Fibroblast of peridontal ligament (primary cell): ENCODE results near the gene PAPPA2.

Experiments used
- DNase-seq: peaks from one replicate; pipeline ENCODE4 v3.0.0-alpha.2; 2010; ENCODE audit errors: extremely low read depth

Gene PAPPA2

DNA sequence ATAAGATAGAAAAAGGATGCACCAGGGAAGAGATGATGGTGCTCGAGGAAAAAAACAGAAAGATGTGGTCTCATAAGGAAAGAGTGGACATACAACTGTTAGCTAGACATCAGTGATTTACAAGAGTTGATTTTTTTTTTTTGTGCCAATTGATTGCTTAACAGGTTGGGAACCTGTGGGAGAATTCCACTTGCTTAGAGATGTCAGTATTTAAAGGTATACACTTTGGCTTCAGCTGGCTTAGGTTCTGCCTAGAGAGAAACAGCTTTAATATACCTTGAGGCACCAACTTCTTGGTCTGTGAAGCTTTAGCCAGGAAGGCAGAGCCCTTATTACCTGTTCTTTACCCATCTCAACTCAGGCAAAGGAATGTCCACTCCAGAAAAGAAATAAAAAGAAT is 303.8 kb downstream of the PAPPA2 start:
- DNase-seq = no peak

DNA sequence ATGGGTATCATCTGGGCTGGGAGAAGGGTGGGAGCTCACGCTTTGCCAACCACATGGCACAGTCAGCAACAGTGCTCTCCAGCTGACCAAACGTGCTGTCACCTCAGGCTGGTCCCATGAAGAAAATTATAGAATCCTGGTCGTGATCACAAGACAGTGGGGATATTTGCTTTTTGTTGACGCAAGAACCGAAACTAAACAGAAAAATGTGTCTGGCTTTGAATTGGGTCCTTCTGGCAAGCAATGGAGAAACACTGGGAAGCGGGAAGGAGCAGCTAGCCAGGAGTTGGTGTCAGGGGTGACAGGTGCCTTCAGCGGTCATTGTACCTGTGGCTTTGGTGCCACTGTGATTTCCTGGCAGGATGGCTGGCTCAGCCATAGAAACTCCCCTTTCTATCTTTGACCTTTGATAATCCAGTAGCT is 304.8 kb downstream of the PAPPA2 start:
- DNase-seq = no peak

DNA sequence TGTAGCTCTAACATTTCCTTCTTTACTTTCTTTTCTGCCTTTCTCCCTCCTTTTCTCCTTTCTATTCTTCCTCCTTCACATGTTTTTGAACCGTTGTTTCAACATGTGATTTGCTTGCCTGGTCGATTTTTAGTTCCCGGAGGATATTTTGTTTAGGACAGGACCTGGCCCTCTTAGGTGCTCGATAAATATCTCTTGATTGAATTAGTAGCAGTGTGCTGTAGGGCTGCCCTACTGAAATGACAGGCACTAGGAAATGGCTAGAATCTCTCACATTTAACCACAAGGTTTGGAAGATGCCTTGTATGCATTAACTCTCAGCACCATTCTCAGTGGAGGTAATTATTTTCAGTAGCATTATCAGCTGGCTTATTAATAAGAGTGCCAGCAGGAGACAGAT is 305.6 kb downstream of the PAPPA2 start:
- DNase-seq = no peak

DNA sequence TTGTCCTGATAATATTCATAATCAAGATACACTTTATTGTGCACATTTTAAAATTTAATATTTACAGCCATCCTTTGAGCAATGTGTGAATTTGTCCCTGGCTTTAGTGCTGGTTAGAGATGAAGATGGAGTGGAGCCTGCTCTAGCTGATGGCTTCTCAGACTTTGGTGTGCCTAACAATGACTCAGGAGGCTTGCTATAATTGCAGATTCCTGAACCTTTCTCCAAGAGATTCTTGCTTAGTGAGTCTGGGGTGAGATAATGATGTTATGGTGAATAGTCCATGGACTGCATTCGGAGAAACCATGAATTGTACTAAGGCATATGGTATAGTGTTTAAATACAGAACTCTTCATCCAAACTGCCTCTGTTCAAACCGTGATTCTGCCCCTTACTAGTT is 307.1 kb downstream of the PAPPA2 start:
- no peak for DNase-seq

DNA sequence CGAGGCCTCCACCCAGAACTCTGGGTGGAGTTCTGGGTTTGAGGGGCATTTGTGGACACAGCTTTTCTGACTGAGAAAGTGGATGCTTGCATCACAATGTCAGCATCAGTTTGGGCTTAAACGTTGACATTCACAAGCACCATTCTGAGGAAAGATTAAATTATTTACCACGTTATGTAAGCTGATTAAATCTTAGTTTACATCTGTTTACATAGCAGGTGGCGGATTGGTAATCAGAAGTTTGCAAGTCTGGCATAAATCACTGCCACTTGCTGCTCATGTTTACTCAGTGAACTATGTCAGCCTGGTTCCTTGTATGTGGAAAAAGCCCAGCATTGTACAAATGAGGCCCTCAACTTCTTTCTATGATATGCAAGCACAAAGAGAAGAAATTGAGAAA is 310.1 kb downstream of the PAPPA2 start:
- DNase-seq = no peak

DNA sequence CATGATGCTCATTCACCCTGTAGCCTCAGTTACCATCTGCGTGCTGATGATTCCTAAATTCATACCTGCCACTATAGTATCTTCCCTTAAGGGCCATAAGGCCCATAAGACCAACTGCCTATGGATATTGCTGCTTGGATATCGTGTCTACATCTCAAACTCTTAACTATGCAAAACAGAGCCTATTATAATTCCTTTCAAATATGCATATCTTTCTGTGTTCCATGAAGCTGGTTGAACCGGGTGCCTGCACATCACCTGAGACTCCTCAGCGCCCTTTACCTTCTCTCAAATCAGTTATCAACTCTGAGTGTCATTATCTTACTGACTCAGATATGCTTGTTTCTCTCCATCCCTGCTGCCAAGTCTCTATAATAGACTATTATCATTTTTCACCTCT is 311.2 kb downstream of the PAPPA2 start:
- no peak for DNase-seq

DNA sequence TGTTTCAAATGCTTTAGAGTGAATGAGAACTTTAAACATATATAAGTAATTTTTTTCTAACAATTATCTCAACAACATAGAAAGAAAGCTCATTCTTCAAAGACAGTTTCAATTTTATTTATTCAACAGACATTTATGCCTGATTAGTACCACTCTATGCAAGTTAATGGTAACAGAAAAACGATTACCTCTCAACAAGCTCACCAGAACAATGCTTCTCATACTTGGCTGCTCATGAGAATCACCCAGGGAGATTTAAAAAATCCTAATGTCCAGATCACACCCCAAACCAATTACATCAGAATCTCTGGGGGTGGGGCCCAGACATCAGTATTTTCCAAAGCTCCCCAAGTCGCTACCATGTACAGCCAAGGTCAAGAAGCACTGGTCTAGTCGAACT is 312.4 kb downstream of the PAPPA2 start:
- DNase-seq = no peak

DNA sequence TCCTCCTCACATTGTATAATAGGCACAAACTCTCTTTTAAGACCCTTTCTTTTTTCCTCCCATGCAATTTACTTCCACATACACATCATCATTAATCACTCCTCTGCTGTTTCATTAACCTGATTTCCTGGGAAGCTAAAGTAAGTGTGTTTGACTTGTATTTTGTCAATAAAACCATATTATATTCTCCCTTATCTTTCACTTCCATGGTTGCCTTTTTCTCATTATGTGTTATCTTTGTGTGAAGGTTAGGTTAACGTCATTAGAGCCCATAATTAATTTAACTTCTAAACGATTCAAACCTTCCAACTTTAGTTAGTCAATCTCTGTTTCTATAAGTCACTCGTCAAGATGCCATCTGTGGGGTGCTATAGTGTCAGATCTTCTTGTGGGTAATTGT is 313.0 kb downstream of the PAPPA2 start:
- no peak for DNase-seq

DNA sequence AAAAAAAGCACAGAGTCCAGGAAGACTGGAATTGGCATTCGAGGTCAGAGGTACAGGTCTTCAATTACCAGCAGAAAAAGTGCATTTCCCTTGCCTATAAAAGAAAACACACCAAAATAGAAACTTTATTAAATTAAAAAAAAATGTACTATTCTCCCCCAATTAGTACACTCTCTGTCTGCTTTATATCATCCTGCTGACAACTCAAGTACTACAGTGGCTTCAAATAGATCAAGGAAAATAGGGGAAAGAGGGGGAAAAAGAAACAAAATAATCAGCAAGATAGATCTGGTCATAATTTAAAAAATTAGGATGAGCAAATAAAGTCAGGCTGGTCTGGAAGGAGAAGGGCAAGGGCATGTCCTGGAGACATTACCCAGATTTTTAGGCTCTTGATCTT is 315.1 kb downstream of the PAPPA2 start:
- DNase-seq = no peak

DNA sequence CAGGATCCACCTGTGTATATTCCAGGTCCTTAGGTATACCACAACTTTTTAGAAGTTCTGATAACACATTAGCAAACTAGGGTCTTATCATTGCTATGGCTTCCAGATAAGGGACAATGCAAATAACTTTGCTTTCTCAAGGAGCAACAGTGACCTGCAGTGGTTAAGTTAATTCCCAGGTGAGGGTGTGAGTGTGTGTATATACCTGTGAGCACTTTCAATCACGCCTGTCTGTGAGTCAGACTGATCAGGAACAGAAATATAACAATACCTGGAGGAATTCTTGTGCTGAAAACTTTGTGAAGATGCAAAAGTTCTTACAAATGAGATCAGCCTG is 317.0 kb downstream of the PAPPA2 start:
- DNase-seq = no peak

DNA sequence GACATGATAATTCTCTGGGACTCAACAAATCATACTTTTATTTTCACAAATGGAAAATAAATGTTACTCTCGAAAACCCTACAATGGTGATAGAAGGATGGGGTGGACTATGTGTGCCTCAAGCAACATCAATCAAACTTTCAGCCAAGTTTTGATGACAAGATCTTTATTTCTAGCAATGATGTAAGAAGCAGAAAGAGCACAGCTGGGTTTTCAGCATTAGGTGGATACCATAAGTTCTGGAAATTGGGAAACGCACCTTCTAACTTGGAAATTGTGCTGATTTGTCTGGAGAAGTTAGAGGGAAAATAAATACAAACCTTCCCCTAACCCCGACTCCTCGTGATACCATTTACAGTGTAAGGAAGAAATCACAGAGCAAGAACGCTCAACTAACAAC is 320.3 kb downstream of the PAPPA2 start:
- no peak for DNase-seq

DNA sequence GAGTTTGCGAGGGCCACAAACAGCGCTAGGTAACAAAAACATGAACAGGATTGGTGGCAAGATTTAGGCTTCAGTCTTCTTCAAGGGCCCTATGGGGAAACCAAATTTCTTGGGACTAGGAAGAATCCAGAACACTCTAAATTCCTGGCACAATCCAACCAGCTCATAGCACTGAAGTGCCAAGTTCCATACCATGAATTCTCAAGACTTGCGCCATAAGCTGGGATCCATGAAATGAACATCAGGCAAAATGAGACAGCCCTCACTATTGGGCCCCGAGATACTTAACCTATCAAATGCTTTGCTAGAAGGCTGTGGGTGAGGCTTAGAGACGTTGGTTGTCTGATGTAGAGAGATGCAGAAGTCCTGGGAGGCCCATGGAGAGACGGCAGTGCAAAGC is 322.1 kb downstream of the PAPPA2 start:
- no peak for DNase-seq

DNA sequence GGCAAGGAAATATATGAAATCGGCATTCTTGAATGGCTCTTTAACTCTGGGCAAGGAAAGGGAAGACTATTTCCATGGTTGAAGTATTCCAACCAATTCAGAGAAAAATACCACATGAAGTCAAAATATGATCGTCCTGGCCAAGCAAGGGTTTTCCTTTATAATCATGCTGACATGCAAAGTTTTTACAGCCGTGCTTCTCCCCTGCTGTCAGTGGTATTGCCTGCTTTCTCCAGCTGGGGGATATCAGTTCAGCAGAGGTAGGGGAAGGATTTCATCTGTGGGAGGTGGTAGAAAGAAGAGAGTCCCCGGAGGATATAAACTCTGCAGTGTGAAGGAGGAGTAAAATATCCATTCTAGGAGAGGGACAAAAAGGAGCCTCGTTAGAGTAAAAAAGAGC is 322.8 kb downstream of the PAPPA2 start:
- DNase-seq = no peak

DNA sequence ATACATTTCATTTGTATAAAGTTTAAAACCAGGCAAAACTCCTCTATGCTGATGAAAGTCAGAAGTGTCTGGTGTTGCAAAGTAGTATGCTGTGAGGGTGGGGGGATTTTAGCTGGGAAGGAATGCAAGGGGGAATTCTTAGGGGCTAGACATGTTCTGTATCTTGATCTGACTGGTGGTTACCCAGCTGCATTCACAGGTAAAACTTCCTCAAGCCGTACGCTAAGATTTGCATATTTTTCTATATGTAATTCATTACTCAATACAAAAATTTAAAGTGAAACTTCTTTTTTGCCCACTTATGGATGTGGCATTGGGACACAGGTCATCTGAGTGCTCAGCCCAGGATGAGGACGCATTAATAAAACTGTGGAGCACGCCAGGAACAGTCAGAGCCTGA is 323.3 kb downstream of the PAPPA2 start:
- DNase-seq = no peak

DNA sequence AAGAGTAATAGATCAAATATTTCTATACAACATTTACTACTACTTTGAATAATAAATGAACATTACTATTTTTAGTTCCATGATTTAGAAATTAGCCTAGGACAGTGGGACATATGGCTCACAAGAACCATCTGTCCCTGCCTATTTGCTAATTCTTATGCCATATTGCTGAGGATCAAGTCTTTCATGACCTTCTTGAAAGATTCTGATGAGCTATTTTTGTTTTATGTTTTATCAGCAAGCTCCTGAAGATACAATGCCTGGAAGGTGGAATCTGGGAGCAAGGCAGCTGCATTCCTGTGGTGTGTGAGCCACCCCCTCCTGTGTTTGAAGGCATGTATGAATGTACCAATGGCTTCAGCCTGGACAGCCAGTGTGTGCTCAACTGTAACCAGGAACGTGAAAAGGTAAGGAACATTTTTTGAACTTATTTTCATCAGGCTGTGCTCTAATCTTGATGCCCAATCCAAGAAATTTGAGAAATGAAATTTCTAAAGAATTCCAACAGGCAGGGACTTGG is 326.7 kb downstream of the PAPPA2 start:
- no peak for DNase-seq

DNA sequence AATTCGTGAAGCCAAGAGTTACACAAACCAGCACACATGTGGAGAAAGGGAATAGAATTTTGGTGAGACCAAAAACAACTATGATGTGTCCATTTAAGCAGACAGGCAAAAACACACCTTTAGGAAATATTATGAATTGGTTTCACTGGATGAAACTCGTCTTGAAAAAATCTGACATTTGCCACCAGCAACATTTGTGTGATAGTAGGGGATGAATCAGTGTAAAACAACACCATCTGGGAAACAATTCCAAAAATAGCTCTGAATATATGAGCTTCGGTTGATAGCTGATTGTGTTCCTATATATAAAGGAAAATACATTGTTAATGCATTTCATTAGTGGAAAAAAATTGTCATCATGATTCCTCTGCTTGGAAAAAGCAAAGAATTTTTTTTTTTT is 327.8 kb downstream of the PAPPA2 start:
- no peak for DNase-seq

DNA sequence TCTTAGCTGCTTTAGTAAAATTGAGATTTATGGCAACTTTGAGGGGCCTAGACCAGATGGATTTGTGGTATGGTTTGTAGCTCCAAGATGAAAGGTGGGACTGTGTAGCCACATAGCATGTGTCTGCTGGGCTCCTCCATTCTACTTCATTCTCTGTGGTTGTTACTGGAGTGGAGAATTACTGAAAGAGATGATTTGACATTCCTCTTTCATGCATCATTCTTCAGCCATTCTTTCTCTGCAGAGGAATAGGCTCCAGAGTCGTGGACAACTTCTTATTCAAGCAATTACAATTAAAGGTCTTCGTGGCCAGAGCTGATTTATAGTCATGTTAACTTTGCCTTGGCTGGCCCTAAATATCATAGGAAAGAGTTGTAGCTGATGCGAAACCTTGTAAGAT is 328.9 kb downstream of the PAPPA2 start:
- no peak for DNase-seq

DNA sequence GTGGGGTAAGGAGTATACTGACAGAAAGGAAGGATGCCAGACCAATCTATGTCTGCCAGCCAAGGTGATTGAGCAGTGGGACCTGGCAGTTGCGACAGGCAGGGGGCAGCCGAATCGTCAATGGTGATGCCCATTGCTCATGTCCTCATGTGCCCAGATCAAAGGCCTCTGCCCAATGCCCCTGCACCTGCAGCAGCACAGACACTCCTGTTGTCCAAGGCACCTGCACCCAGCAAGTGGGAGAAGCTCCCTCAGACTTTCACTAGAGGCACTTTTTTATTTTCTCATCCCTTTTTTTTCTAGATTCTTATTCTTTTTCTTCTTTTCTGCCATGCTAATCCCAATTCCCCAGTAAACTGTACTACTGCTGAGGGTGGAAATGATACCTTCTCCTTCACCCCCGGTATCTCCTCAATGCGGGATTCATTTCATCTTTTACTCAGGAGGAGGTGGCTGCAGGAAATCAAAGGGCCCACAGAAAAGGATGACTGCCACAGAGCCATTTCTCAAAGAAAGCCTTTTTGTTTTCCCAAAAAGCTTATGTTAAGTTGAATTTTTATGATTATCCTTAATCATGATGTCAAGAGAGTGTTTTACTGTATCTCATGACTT is 332.0 kb downstream of the PAPPA2 start:
- no peak for DNase-seq

DNA sequence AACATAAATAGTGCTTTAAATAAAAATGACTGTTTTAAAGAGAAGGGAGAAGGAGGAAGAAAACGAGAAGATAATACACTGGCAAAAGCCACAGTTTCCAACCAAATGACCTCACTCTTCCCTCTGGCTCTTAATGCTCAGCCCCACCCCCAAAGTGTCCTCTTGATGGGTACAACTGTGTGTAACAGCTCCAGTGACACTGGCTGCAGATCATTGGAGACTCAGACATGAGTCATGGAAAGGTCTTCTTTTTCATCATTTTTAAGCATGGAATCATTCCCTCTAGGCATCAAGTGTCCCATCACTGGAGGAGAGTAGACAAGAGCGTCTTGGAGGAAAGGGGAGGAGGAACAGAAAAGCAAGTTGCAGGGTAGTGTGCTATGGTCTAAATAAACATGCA is 333.0 kb downstream of the PAPPA2 start:
- DNase-seq = no peak

DNA sequence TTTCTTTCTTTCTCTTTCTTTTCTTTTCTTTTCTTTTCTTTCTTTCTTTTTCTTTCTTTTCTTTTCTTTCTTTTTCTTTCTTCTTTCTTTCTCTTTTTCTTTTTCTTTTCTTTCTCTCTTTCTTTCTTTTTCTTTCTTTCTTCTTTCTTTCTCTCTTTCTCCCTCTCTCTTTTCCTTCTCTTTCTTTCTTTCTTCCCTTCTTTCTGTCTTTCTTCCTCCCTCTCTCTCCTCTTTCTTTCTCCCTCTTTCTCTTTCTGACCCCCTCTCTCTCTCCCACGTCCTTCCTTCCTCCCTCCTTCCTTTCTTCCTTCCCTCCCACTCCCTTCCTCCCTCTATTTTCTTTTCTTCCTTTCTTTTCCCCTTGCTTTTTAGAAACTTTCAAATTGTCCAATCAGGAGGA is 333.6 kb downstream of the PAPPA2 start:
- no peak for DNase-seq

DNA sequence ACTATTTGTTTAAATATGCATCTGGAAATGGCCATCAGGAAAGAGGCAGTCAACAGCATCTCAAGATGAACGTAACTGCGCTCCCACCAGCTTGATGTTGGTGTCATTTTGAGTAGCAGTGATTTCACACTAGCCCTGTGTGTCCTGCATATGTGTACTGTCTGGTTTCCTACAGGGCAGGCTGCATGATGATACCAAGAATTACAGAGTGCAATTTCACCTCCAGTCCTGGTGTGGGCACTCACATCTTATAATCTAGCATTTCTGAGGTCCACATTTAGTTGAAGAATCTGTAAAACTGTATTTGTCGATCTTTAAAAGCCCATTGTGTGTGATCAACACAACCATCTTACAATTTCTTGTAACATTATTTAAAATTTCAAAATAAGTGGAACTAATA is 336.4 kb downstream of the PAPPA2 start:
- no peak for DNase-seq

DNA sequence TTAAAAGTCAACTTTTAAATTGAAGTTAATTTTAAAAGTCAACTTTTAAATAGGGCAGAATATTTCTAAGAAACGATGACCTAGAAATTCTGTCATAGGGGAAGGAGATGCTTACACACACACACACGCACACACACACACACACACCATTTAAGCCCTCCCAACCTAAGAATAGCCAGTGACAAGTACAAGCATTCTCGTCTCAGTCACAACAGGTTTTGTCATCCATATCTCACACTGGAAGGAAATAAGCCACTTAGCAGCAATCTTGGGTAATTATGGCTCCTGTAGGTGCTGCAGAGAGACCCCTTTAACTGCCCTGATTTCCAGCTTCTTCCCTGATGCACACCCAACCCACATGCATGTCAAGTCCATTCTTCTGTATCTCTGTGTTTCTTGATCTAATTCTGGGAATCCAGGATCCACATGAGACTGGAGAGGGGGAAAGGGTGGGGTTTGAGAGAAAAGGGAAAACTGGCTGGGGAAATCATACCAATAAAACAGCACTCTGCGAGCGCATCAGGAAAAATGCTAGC is 338.1 kb downstream of the PAPPA2 start:
- no peak for DNase-seq

DNA sequence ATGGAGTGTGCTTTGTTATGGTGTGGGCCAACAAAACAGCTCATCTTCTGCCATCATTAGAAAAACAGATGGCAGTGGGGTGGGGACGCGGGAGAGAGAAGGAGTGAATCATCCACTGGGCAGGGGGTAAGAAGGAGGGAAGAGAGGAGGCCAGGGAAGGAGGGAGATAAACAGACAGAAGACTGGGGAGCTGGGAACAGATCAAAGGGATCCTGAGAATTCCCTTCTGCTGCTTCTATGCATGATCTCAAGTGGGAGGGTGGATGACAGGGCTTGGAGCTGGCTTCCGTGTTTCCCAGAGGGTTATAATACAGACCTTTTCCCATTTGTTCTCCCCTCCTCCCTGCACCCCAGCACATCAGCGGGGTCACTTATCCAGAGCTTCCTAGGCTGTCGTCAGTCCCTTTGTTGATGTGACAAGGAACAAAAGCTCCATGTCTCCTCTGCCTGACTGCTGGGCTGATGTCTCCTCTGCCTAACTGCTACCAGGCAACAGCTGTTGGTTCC is 338.6 kb downstream of the PAPPA2 start:
- DNase-seq = no peak

DNA sequence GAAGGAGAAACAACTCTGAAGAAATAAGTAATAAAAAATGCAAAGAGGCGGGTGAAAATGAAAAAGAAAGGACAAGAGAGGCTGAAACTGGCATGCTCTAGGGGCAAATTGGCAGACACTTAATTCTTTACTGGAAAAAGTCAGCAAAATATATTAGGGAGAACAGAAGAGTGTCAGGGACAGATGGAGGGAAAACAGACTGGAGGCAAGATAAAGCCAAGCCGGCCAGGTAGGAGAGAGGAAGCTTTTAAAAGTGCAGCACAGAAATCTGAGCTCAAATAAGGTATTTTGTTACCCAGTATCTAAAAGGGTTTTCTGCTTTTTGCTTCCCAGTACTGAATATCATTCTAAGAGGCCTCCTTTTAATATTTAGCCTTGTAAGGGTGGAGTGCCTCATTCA is 339.3 kb downstream of the PAPPA2 start:
- no peak for DNase-seq
